Fibroblast of lung (primary cell): ENCODE results near the gene STPG2. TPM values are rescaled to one million over a fixed set of nuclear protein-coding genes. Genes with fewer than 3 reads are reported as not detected.

Source experiments
- DNase-seq, 2 donors: peaks; one replicate each; pipeline versions ENCODE4 v3.0.0 to v3.0.0-alpha.2; 2010; ENCODE audit warnings: low read depth in 2 of 2
- H2AFZ ChIP-seq: 2 replicates; pipeline ENCODE4 v1.5.1; 2012; ENCODE audit warnings: low read length, control low read depth, inconsistent platforms
- H3K27ac ChIP-seq: 2 replicates; pipeline ENCODE4 v1.5.1; 2011; ENCODE audit warnings: low read length, control low read depth; ENCODE audit not compliant: insufficient read depth
- H3K27me3 ChIP-seq: 2 replicates; pipeline ENCODE4 v1.5.1; 2011; ENCODE audit warnings: mild to moderate bottlenecking, low read length; ENCODE audit not compliant: control insufficient read depth, insufficient read depth
- H3K36me3 ChIP-seq: 2 replicates; pipeline ENCODE4 v1.5.1; 2011; ENCODE audit warnings: low read length; ENCODE audit not compliant: control insufficient read depth, insufficient read depth
- H3K4me1 ChIP-seq: 2 replicates; pipeline ENCODE4 v1.5.1; 2011; ENCODE audit warnings: low read length; ENCODE audit not compliant: control insufficient read depth, insufficient read depth; ENCODE audit errors: extremely low read depth
- H3K4me2 ChIP-seq: 2 replicates; pipeline ENCODE4 v1.5.1; 2011; ENCODE audit warnings: low read length, control low read depth; ENCODE audit not compliant: insufficient read depth; ENCODE audit errors: extremely low read depth
- H3K4me3 ChIP-seq, 4 experiments: fragments of 200-600 bp in 1 of 4; sonication (generic) in 1 of 4; replicated peaks in 1 of 4; 2 replicates each; pipeline ENCODE4 v1.5.1; 2011 to 2016; ENCODE audit warnings: low read length in 4 of 4, low read depth in 3 of 4, mild to moderate bottlenecking in 3 of 4, control low read depth in 2 of 4, inconsistent platforms in 1 of 4, mixed read lengths in 1 of 4; ENCODE audit not compliant: insufficient read depth in 1 of 4; ENCODE audit errors: control extremely low read depth in 1 of 4
- H3K79me2 ChIP-seq: 2 replicates; pipeline ENCODE4 v1.5.1; 2012; ENCODE audit warnings: mild to moderate bottlenecking, low read length, inconsistent platforms; ENCODE audit not compliant: control insufficient read depth, insufficient read depth
- H3K9ac ChIP-seq: 2 replicates; pipeline ENCODE4 v1.5.1; 2011; ENCODE audit warnings: mild to moderate bottlenecking, low read length, control low read depth; ENCODE audit not compliant: insufficient read depth
- H3K9me3 ChIP-seq: 2 replicates; pipeline ENCODE4 v1.5.1; 2012; ENCODE audit warnings: low read depth, low read length; ENCODE audit not compliant: control insufficient read depth, insufficient read depth
- H4K20me1 ChIP-seq: 2 replicates; pipeline ENCODE4 v1.5.1; 2011; ENCODE audit warnings: low read length; ENCODE audit not compliant: control insufficient read depth, insufficient read depth; ENCODE audit errors: extremely low read depth
- CTCF ChIP-seq, 2 donors: IDR thresholded peaks in 1 of 2; conservative IDR thresholded peaks in 1 of 2; 1 replicate in 1 of 2; 2 replicates in 1 of 2; pipeline ENCODE4 v1.5.1; 2011 to 2012; ENCODE audit warnings: low read length in 2 of 2, control low read depth in 1 of 2, inconsistent platforms in 1 of 2, low read depth in 1 of 2, mild to moderate bottlenecking in 1 of 2
- EZH2 ChIP-seq: IDR thresholded peaks from 2 replicates; pipeline ENCODE4 v1.5.1; 2012; ENCODE audit warnings: low read length, control low read depth, mild to moderate bottlenecking; ENCODE audit errors: missing control alignments
- polyA plus RNA-seq, 2 donors: library from polyadenylated mRNA; depleted of rRNA in 1 of 2; stranded (reverse) in 1 of 2; unstranded in 1 of 2; fragments of >200 nt; gene quantifications; 2 replicates each; pipeline ENCODE4 v1.2.1, GENCODE V29; 2011 to 2012; ENCODE audit warnings: missing spikeins in 1 of 2
- total RNA-seq: library from RNA; depleted of rRNA; stranded (reverse); fragments of >200 nt; gene quantifications from 2 replicates; pipeline ENCODE4 v1.2.1, GENCODE V29; 2014

The STPG2 gene
- total and polyA plus RNA-seq, 2 donors (not counting 1 experiment from before 2014, with no cell fraction given): 0.17 TPM; not detected in 1

- Histone ChIP-seq H3K27me3 (no peaks in the 10 kb centered on the region), H3K79me2 (no peaks in the 10 kb centered on the region), H3K4me3 (no peak overlapping the region), H3K9ac (no peak overlapping the region), H3K36me3 (no peaks in the 10 kb centered on the region), H4K20me1 (no peaks in the 10 kb centered on the region), H3K27ac (no peak overlapping the region), H3K4me1 (no peaks in the 10 kb centered on the region), H3K4me2 (no peak overlapping the region), H3K9me3 (no peaks in the 10 kb centered on the region), H2AFZ (no peak overlapping the region)
- TF ChIP-seq CTCF (conservative IDR thresholded peaks at IDR 0.05 in 1 of 2, IDR thresholded peaks at IDR 0.05 in 1 of 2; ENCODE audit: low read depth in 1 of 2, low read length in 2 of 2): no peak
- TF ChIP-seq EZH2: no peak
- DNase-seq: no peak
These were observed 164.3 kb downstream of the STPG2 start for GRCh38 chr4:97978791-97979488.

- H3K4me1 ChIP-seq: no peaks in the 10 kb centered on the region
- no peaks in the 10 kb centered on the region for H3K27me3 ChIP-seq
- DNase-seq: no peak
- no peak overlapping the region for H3K9ac ChIP-seq
- H3K79me2 ChIP-seq: no peaks in the 10 kb centered on the region
- no peak overlapping the region for H3K27ac ChIP-seq
- H3K4me3 ChIP-seq: no peak overlapping the region
- H3K9me3 ChIP-seq: no peaks in the 10 kb centered on the region
- no peaks in the 10 kb centered on the region for H4K20me1 ChIP-seq
- H2AFZ ChIP-seq: no peak overlapping the region
- H3K36me3 ChIP-seq: no peaks in the 10 kb centered on the region
- no peak overlapping the region for H3K4me2 ChIP-seq
- TF ChIP-seq CTCF (conservative IDR thresholded peaks at IDR 0.05 in 1 of 2, IDR thresholded peaks at IDR 0.05 in 1 of 2; ENCODE audit: low read depth in 1 of 2, low read length in 2 of 2) (no peak), EZH2 (no peak)
These were observed 189.9 kb downstream of the STPG2 start for GRCh38 chr4:97953171-97953941.

- Histone ChIP-seq H3K4me2 (no peak overlapping the region), H4K20me1 (no peaks in the 10 kb centered on the region), H3K4me3 (no peak overlapping the region), H3K9me3 (no peaks in the 10 kb centered on the region), H3K27ac (no peak overlapping the region), H3K9ac (no peak overlapping the region), H3K4me1 (no peaks in the 10 kb centered on the region), H3K27me3 (no peaks in the 10 kb centered on the region), H3K36me3 (no peaks in the 10 kb centered on the region), H3K79me2 (no peaks in the 10 kb centered on the region), H2AFZ (no peak overlapping the region)
- TF ChIP-seq CTCF (conservative IDR thresholded peaks at IDR 0.05 in 1 of 2, IDR thresholded peaks at IDR 0.05 in 1 of 2; ENCODE audit: low read depth in 1 of 2, low read length in 2 of 2): no peak
- no peak for TF ChIP-seq EZH2
- no peak for DNase-seq
These were observed 190.5 kb downstream of the STPG2 start for GRCh38 chr4:97952763-97953162.
